Measurements from ENCODE around the gene PPT2. TPM values are rescaled to one million over a fixed set of nuclear protein-coding genes. Genes with fewer than 3 reads are reported as not detected.
A peak's percentile ranks its signal among the peaks of the same experiment; 100 is the strongest.

PPT2 gene
- total RNA-seq, 1 experiment from 2014 or later: 70.9 TPM

GRCh38 chr6:32126880-32127279 is 27.1 kb upstream of the PPT2 start:
- intact Hi-C loops (cut with micrococcal nuclease; ENCODE audit: unreplicated experiment): no loop called here
- Histone ChIP-seq H3K4me1 (ENCODE audit: insufficient read depth, low read length, poor library complexity, severe bottlenecking) (peaks cover 21% of the 10 kb centered on the region), H3K27me3 (replicated peaks; ENCODE audit: insufficient read depth, low read depth, low read length, poor library complexity) (no peaks in the 10 kb centered on the region), H3K36me3 (ENCODE audit: insufficient read depth, low read length, poor library complexity, severe bottlenecking) (peaks cover 18% of the 10 kb centered on the region), H3K4me3 (ENCODE audit: low read depth, low read length, poor library complexity, severe bottlenecking) (peak overlapping the region; percentile 89), H3K9me3 (ENCODE audit: low read depth, low read length, poor library complexity, severe bottlenecking) (no peaks in the 10 kb centered on the region), H3K27ac (ENCODE audit: low read depth, low read length, poor library complexity, severe bottlenecking) (peak overlapping the region; percentile 97)
- no peak for TF ChIP-seq CTCF (conservative IDR thresholded peaks at IDR 0.05; ENCODE audit: low read depth, low read length)
- no peak for TF ChIP-seq EZH2 (IDR thresholded peaks at IDR 0.05; ENCODE audit: borderline replicate concordance, low read depth, low read length, poor library complexity, severe bottlenecking)
- CTCF ChIA-PET: no interaction called here
- POLR2A ChIA-PET (ENCODE audit: low non-redundant PET): no interaction called here
- DNase-seq (ENCODE audit: low spot score): no peak
- no TSS peak for BruUV-seq (replicated peaks)

- H3K36me3 ChIP-seq (ENCODE audit: insufficient read depth, low read length, poor library complexity, severe bottlenecking): peaks cover 18% of the 10 kb centered on the region
- no peaks in the 10 kb centered on the region for H3K9me3 ChIP-seq (ENCODE audit: low read depth, low read length, poor library complexity, severe bottlenecking)
- no peak for TF ChIP-seq EZH2 (IDR thresholded peaks at IDR 0.05; ENCODE audit: borderline replicate concordance, low read depth, low read length, poor library complexity, severe bottlenecking)
- TF ChIP-seq CTCF (conservative IDR thresholded peaks at IDR 0.05; ENCODE audit: low read depth, low read length): no peak
- peaks cover 21% of the 10 kb centered on the region for H3K4me1 ChIP-seq (ENCODE audit: insufficient read depth, low read length, poor library complexity, severe bottlenecking)
- intact Hi-C loops (cut with micrococcal nuclease; ENCODE audit: unreplicated experiment): no loop called here
- H3K27ac ChIP-seq (ENCODE audit: low read depth, low read length, poor library complexity, severe bottlenecking): peak overlapping the region; percentile 97
- no peaks in the 10 kb centered on the region for H3K27me3 ChIP-seq (replicated peaks; ENCODE audit: insufficient read depth, low read depth, low read length, poor library complexity)
- peak overlapping the region; percentile 89 for H3K4me3 ChIP-seq (ENCODE audit: low read depth, low read length, poor library complexity, severe bottlenecking)
- no peak for DNase-seq (ENCODE audit: low spot score)
- BruUV-seq (replicated peaks): no TSS peak
- POLR2A ChIA-PET (ENCODE audit: low non-redundant PET): no interaction called here
- CTCF ChIA-PET: interaction anchor here (1.2 kb wide), 1 partner anchor 63 kb away, joined by 3 read pairs; the partner anchor contains the start of gene PBX2
Measured at GRCh38 chr6:32127409-32127716, 26.6 kb upstream of the PPT2 start.

GRCh38 chr6:32127717-32128592 is 26.0 kb upstream of the PPT2 start, which contains the start of gene ATF6B:
Gene ATF6B, minus strand, starts transcription at chr6:32128246. Its CDS starts 39 bp downstream, at chr6:32128207.
- CTCF ChIA-PET: interaction anchor here (1.2 kb wide), 1 partner anchor 62 kb away, joined by 3 read pairs; the partner anchor contains the start of gene PBX2
- Histone ChIP-seq H3K4me1 (ENCODE audit: insufficient read depth, low read length, poor library complexity, severe bottlenecking) (peaks cover 21% of the 10 kb centered on the region), H3K27ac (ENCODE audit: low read depth, low read length, poor library complexity, severe bottlenecking) (peak within 1 kb of the TSS; percentile 97), H3K4me3 (ENCODE audit: low read depth, low read length, poor library complexity, severe bottlenecking) (peak within 1 kb of the TSS; percentile 89), H3K9me3 (ENCODE audit: low read depth, low read length, poor library complexity, severe bottlenecking) (no peaks in the 10 kb centered on the region), H3K27me3 (replicated peaks; ENCODE audit: insufficient read depth, low read depth, low read length, poor library complexity) (no peaks in the 10 kb centered on the region), H3K36me3 (ENCODE audit: insufficient read depth, low read length, poor library complexity, severe bottlenecking) (peaks cover 14% of the 10 kb centered on the region)
- peak; percentile 100 for DNase-seq (ENCODE audit: low spot score)
- POLR2A ChIA-PET (ENCODE audit: low non-redundant PET): no interaction called here
- no peak for TF ChIP-seq EZH2 (IDR thresholded peaks at IDR 0.05; ENCODE audit: borderline replicate concordance, low read depth, low read length, poor library complexity, severe bottlenecking)
- no peak for TF ChIP-seq CTCF (conservative IDR thresholded peaks at IDR 0.05; ENCODE audit: low read depth, low read length)
- intact Hi-C loops (cut with micrococcal nuclease; ENCODE audit: unreplicated experiment): loop anchor here (2.0 kb wide), 1 partner anchor 67 kb away; no protein-coding TSS in a partner anchor
- no TSS peak for BruUV-seq (replicated peaks)
